T-cell (primary cell): ENCODE data around the gene EIPR1. TPM values are rescaled to one million over a fixed set of nuclear protein-coding genes. Genes with fewer than 3 reads are reported as not detected.

ENCODE experiments used
- ATAC-seq, 4 experiments: fragments of 200-7000 bp in 3 of 4; fragments of 150-1000 bp in 1 of 4; cut with Tn5 transposase; replicated peaks in 1 of 4; 1 replicate in 3 of 4; 2 replicates in 1 of 4; pipeline ENCODE4 v1.10.0; 2021; ENCODE audit warnings: moderate library complexity in 3 of 4, mild to moderate bottlenecking in 2 of 4, moderate number of reproducible peaks in 1 of 4
- CTCF ChIA-PET, 2 donors: fragments of 300-600 bp; sonication (Branson Sonifier 250); formaldehyde crosslinking; loops; one replicate each; lab custom pipeline; 2022; ENCODE audit warnings: antibody characterized with exemption in 2 of 2; lab: Charles Lee
- POLR2A ChIA-PET, 2 donors: fragments of 300-600 bp; sonication (Branson Sonifier 250); formaldehyde crosslinking; loops; one replicate each; lab custom pipeline; 2022; ENCODE audit warnings: antibody characterized with exemption in 2 of 2; lab: Charles Lee
- DNase-seq, 35 experiments: peaks; one replicate each; pipeline versions ENCODE4 v3.0.0 to v3.0.0-alpha.2; 2013 to 2023
- H3K27ac ChIP-seq: one replicate; pipeline ENCODE4 v1.5.1; 2013; ENCODE audit warnings: low read length
- H3K27me3 ChIP-seq, 2 experiments: replicated peaks in 1 of 2; 1 replicate in 1 of 2; 2 replicates in 1 of 2; pipeline versions ENCODE4 v1.6.1 to v1.7.0; 2013; ENCODE audit warnings: low read length in 1 of 2, mixed read lengths in 1 of 2; ENCODE audit not compliant: control insufficient read depth in 2 of 2, insufficient read depth in 2 of 2; ENCODE audit errors: extremely low read depth in 1 of 2
- H3K36me3 ChIP-seq, 2 donors: 1 replicate in 1 of 2; 2 replicates in 1 of 2; pipeline versions ENCODE4 v1.6.1 to v1.7.0; 2013; ENCODE audit warnings: low read length in 1 of 2; ENCODE audit not compliant: control insufficient read depth in 2 of 2, insufficient read depth in 1 of 2; ENCODE audit errors: extremely low read depth in 1 of 2
- H3K4me1 ChIP-seq, 2 experiments: 1 replicate in 1 of 2; 2 replicates in 1 of 2; pipeline versions ENCODE4 v1.6.1 to v1.7.0; 2013; ENCODE audit warnings: low read length in 2 of 2, mixed read lengths in 1 of 2; ENCODE audit not compliant: insufficient read depth in 2 of 2, control insufficient read depth in 1 of 2; ENCODE audit errors: extremely low read depth in 1 of 2
- H3K4me3 ChIP-seq, 2 donors: 1 replicate in 1 of 2; 2 replicates in 1 of 2; pipeline versions ENCODE4 v1.5.1 to v1.7.0; 2013; ENCODE audit warnings: mild to moderate bottlenecking in 2 of 2, low read length in 1 of 2, moderate library complexity in 1 of 2; ENCODE audit not compliant: control insufficient read depth in 1 of 2; ENCODE audit errors: extremely low read depth in 1 of 2
- H3K9me3 ChIP-seq: 2 replicates; pipeline ENCODE4 v1.7.0; 2013
- H3K27ac Mint-ChIP-seq, 2 donors: one replicate each; pipeline ENCODE4 v1.8.0; 2020 to 2021; ENCODE audit warnings: mild to moderate bottlenecking in 2 of 2, mixed read lengths in 2 of 2
- H3K27me3 Mint-ChIP-seq, 2 donors: one replicate each; pipeline ENCODE4 v1.8.0; 2021 to 2022; ENCODE audit warnings: mixed read lengths in 2 of 2
- H3K36me3 Mint-ChIP-seq: one replicate; pipeline ENCODE4 v1.8.0; 2021; ENCODE audit warnings: mixed read lengths
- H3K4me1 Mint-ChIP-seq, 3 donors: one replicate each; pipeline ENCODE4 v1.8.0; 2020 to 2022; ENCODE audit warnings: mixed read lengths in 3 of 3, mild to moderate bottlenecking in 1 of 3
- H3K4me3 Mint-ChIP-seq, 3 donors: one replicate each; pipeline ENCODE4 v1.8.0; 2020 to 2022; ENCODE audit warnings: mild to moderate bottlenecking in 3 of 3, mixed read lengths in 3 of 3, moderate library complexity in 3 of 3
- H3K9me3 Mint-ChIP-seq, 3 donors: one replicate each; pipeline ENCODE4 v1.8.0; 2020 to 2022; ENCODE audit warnings: mixed read lengths in 3 of 3
- WGBS: methylation state at CpG from one replicate; pipeline ENCODE4 v1.1.5; 2013; ENCODE audit warnings: missing lambda C conversion rate; ENCODE audit not compliant: insufficient coverage; 5-methylcytosine and 5-hydroxymethylcytosine counted together
- total RNA-seq, 35 experiments: library from RNA in 6 of 35; stranded (reverse) in 6 of 35; fragments of 120-200 nt in 1 of 35; gene quantifications; one replicate each; pipeline versions ENCODE4 v1.2.1 to v1.2.4 and lab custom pipeline; 2013 to 2026

EIPR1 gene
- total RNA-seq, 5 donors from 2014 or later (not counting 1 experiment from before 2014, with no cell fraction given), result 26.0 to 36.4 (median 27.8) TPM

GRCh38 chr2:3348767-3349166, 28.9 kb downstream of the EIPR1 start:
- Mint-ChIP-seq H3K27me3 (no peaks in the 10 kb centered on the region), H3K27ac (no peak overlapping the region), H3K4me3 (no peak overlapping the region), H3K4me1 (no peaks in the 10 kb centered on the region), H3K36me3 (peaks cover 72% of the 10 kb centered on the region), H3K9me3 (peaks cover 0 to 15% (median 7%) of the 10 kb centered on the region in 3 donors)
- ChIA-PET POLR2A (no interaction called here), CTCF (no interaction called here)
- no peaks in the 10 kb centered on the region for H3K27me3 ChIP-seq
- peaks cover 17 to 22% of the 10 kb centered on the region in 2 donors for H3K36me3 ChIP-seq
- H3K9me3 ChIP-seq, result no peaks in the 10 kb centered on the region
- no peak for ATAC-seq
- H3K4me3 ChIP-seq, result no peak overlapping the region
- no peak overlapping the region for H3K27ac ChIP-seq
- no peak for DNase-seq
- no peaks in the 10 kb centered on the region for H3K4me1 ChIP-seq
- 98% methylated on average over 12 of the region's 12 CpGs for WGBS

- Mint-ChIP-seq H3K36me3 (peaks cover 53% of the 10 kb centered on the region), H3K27me3 (no peaks in the 10 kb centered on the region), H3K27ac (no peak overlapping the region), H3K4me1 (no peaks in the 10 kb centered on the region), H3K4me3 (no peak overlapping the region), H3K9me3 (peaks cover 0 to 6% (median 3%) of the 10 kb centered on the region in 3 donors)
- DNase-seq, result no peak
- Histone ChIP-seq H3K36me3 (peaks cover 13% of the 10 kb centered on the region in 2 donors), H3K9me3 (no peaks in the 10 kb centered on the region), H3K27me3 (no peaks in the 10 kb centered on the region), H3K27ac (no peak overlapping the region), H3K4me1 (no peaks in the 10 kb centered on the region), H3K4me3 (no peak overlapping the region)
- 94% methylated on average over 7 of the region's 7 CpGs for WGBS
- ChIA-PET CTCF (no interaction called here), POLR2A (no interaction called here)
- no peak for ATAC-seq
Measured at GRCh38 chr2:3345621-3346020, 32.0 kb downstream of the EIPR1 start.

GRCh38 chr2:3344897-3345296, 32.7 kb downstream of the EIPR1 start:
- H3K36me3 Mint-ChIP-seq, result peaks cover 50% of the 10 kb centered on the region
- Histone ChIP-seq H3K4me1 (no peaks in the 10 kb centered on the region), H3K4me3 (no peak overlapping the region), H3K9me3 (no peaks in the 10 kb centered on the region), H3K27me3 (no peaks in the 10 kb centered on the region), H3K36me3 (peaks cover 13 to 16% of the 10 kb centered on the region in 2 donors), H3K27ac (no peak overlapping the region)
- no peaks in the 10 kb centered on the region for H3K9me3 Mint-ChIP-seq
- CTCF ChIA-PET, result no interaction called here
- DNase-seq (no peak), ATAC-seq (no peak)
- no peaks in the 10 kb centered on the region for H3K27me3 Mint-ChIP-seq
- no peaks in the 10 kb centered on the region for H3K4me1 Mint-ChIP-seq
- H3K4me3 Mint-ChIP-seq, result no peak overlapping the region
- 95% methylated on average over 4 of the region's 6 CpGs for WGBS
- POLR2A ChIA-PET, result no interaction called here
- H3K27ac Mint-ChIP-seq, result no peak overlapping the region

- no peak for DNase-seq
- Histone ChIP-seq H3K9me3 (no peaks in the 10 kb centered on the region), H3K36me3 (peaks cover 7 to 10% of the 10 kb centered on the region in 2 donors), H3K4me3 (no peak overlapping the region), H3K27me3 (no peaks in the 10 kb centered on the region), H3K27ac (no peak overlapping the region), H3K4me1 (no peaks in the 10 kb centered on the region)
- Mint-ChIP-seq H3K4me3 (no peak overlapping the region), H3K27ac (no peak overlapping the region), H3K4me1 (no peaks in the 10 kb centered on the region), H3K27me3 (no peaks in the 10 kb centered on the region), H3K9me3 (no peaks in the 10 kb centered on the region), H3K36me3 (peaks cover 45% of the 10 kb centered on the region)
- ChIA-PET POLR2A (no interaction called here), CTCF (no interaction called here)
- no peak for ATAC-seq
- 95% methylated on average over 9 of the region's 11 CpGs for WGBS
Measured at GRCh38 chr2:3343012-3343411, 34.6 kb downstream of the EIPR1 start.

- Histone ChIP-seq H3K4me3 (no peak overlapping the region), H3K27ac (no peak overlapping the region), H3K36me3 (peaks cover 7 to 8% of the 10 kb centered on the region in 2 donors), H3K4me1 (no peaks in the 10 kb centered on the region), H3K9me3 (no peaks in the 10 kb centered on the region), H3K27me3 (no peaks in the 10 kb centered on the region)
- Mint-ChIP-seq H3K27me3 (no peaks in the 10 kb centered on the region), H3K9me3 (no peaks in the 10 kb centered on the region), H3K4me3 (no peak overlapping the region), H3K36me3 (peaks cover 45% of the 10 kb centered on the region), H3K27ac (no peak overlapping the region), H3K4me1 (no peaks in the 10 kb centered on the region)
- ChIA-PET POLR2A (no interaction called here), CTCF (no interaction called here)
- ATAC-seq, result no peak
- WGBS, result 98% methylated on average over 6 of the region's 9 CpGs
- DNase-seq, result no peak
Measured at GRCh38 chr2:3342324-3342723, 35.3 kb downstream of the EIPR1 start.

- Mint-ChIP-seq H3K27ac (no peak overlapping the region), H3K27me3 (no peaks in the 10 kb centered on the region), H3K4me1 (no peaks in the 10 kb centered on the region), H3K4me3 (no peak overlapping the region), H3K9me3 (no peaks in the 10 kb centered on the region), H3K36me3 (peaks cover 41% of the 10 kb centered on the region)
- Histone ChIP-seq H3K4me1 (no peaks in the 10 kb centered on the region), H3K36me3 (peaks cover 6 to 8% of the 10 kb centered on the region in 2 donors), H3K4me3 (no peak overlapping the region), H3K27me3 (no peaks in the 10 kb centered on the region), H3K27ac (no peak overlapping the region), H3K9me3 (no peaks in the 10 kb centered on the region)
- no peak for DNase-seq
- ATAC-seq, result no peak
- POLR2A ChIA-PET, result no interaction called here
- CTCF ChIA-PET, result no interaction called here
- 92% methylated on average over 8 of the region's 8 CpGs for WGBS
Measured at GRCh38 chr2:3341336-3341735, 36.3 kb downstream of the EIPR1 start.

- ATAC-seq, result no peak
- DNase-seq, result no peak
- Mint-ChIP-seq H3K27me3 (no peaks in the 10 kb centered on the region), H3K4me1 (no peaks in the 10 kb centered on the region), H3K9me3 (no peaks in the 10 kb centered on the region), H3K36me3 (peaks cover 42% of the 10 kb centered on the region), H3K4me3 (no peak overlapping the region), H3K27ac (no peak overlapping the region)
- Histone ChIP-seq H3K27ac (no peak overlapping the region), H3K36me3 (peaks cover 0 to 19% of the 10 kb centered on the region in 2 donors), H3K4me3 (no peak overlapping the region), H3K4me1 (no peaks in the 10 kb centered on the region), H3K27me3 (no peaks in the 10 kb centered on the region), H3K9me3 (no peaks in the 10 kb centered on the region)
- ChIA-PET POLR2A (no interaction called here), CTCF (no interaction called here)
- WGBS, result 92% methylated on average over 7 of the region's 10 CpGs
Measured at GRCh38 chr2:3340144-3340543, 37.5 kb downstream of the EIPR1 start.
